Breast epithelium (tissue), 4 donors: ENCODE measurements around the gene THAP6. TPM values are rescaled to one million over a fixed set of nuclear protein-coding genes. Genes with fewer than 3 reads are reported as not detected.
"Not testable (repeated sequence)": the region's sequence is repeated elsewhere in the genome, so short reads cannot be mapped to it uniquely, and the experiment has no call there.

Source experiments
- DNase-seq, 2 donors: peaks; one replicate each; pipeline ENCODE4 v3.0.0-alpha.2; 2019; ENCODE audit warnings: low spot score in 2 of 2
- H3K27ac ChIP-seq, 2 donors: fragments of 200-600 bp; sonication (generic) in 1 of 2; one replicate each; pipeline ENCODE4 v1.5.1; 2016 to 2019; ENCODE audit warnings: mild to moderate bottlenecking in 1 of 2
- H3K27me3 ChIP-seq, 2 donors: fragments of 200-600 bp; sonication (generic) in 1 of 2; one replicate each; pipeline versions ENCODE4 v1.5.1 to v1.6.0; 2017 to 2019; ENCODE audit warnings: control low read depth in 1 of 2, mild to moderate bottlenecking in 1 of 2
- H3K36me3 ChIP-seq: fragments of 200-600 bp; one replicate; pipeline ENCODE4 v1.5.1; 2019
- H3K4me1 ChIP-seq, 2 donors: fragments of 200-600 bp; sonication (generic); one replicate each; pipeline ENCODE4 v1.5.1; 2016 to 2019; ENCODE audit warnings: control low read depth in 1 of 2
- H3K4me3 ChIP-seq, 3 donors: fragments of 200-600 bp; sonication (generic); 1 replicate in 2 of 3; 2 replicates in 1 of 3; pipeline ENCODE4 v1.5.1; 2016 to 2019; ENCODE audit warnings: mild to moderate bottlenecking in 3 of 3, moderate library complexity in 2 of 3
- H3K9me3 ChIP-seq, 2 donors: fragments of 200-600 bp; sonication (generic) in 1 of 2; one replicate each; pipeline ENCODE4 v1.5.1; 2016 to 2019; ENCODE audit warnings: control low read depth in 1 of 2
- CTCF ChIP-seq, 3 donors: fragments of 450-650 bp; IDR thresholded peaks; one replicate each; pipeline ENCODE4 v1.5.1; 2016 to 2017; ENCODE audit warnings: antibody characterized with exemption in 3 of 3, mild to moderate bottlenecking in 3 of 3, moderate library complexity in 3 of 3
- POLR2A ChIP-seq: fragments of 450-650 bp; IDR thresholded peaks from one replicate; pipeline ENCODE4 v1.6.1; 2016; ENCODE audit warnings: antibody characterized with exemption, mild to moderate bottlenecking, moderate library complexity
- POLR2AphosphoS5 ChIP-seq, 3 donors: sonication (generic); formaldehyde crosslinking; IDR thresholded peaks; one replicate each; pipeline ENCODE4 v1.6.1; 2017; ENCODE audit warnings: antibody characterized with exemption in 3 of 3
- intact Hi-C: fragments of 100-400 bp; cut with DNase I; formaldehyde crosslinking; loops from one replicate; pipeline ENCODE4 v1.15.1; 2023; ENCODE audit warnings: low total_unique reads
- total RNA-seq, 3 donors: library from RNA; depleted of rRNA; stranded (reverse); fragments of >200 nt; gene quantifications; one replicate each; pipeline ENCODE4 v1.1.0, GENCODE V29; 2016

The THAP6 gene
- total RNA-seq, 3 donors from 2014 or later = 22.2 to 25.9 (median 25.9) TPM

- H3K4me3 ChIP-seq = no peak overlapping the region
- TF ChIP-seq CTCF (IDR thresholded peaks at IDR 0.05) (no peak), POLR2AphosphoS5 (IDR thresholded peaks at IDR 0.05) (no peak), POLR2A (no peak)
- H3K36me3 ChIP-seq = peaks cover 4% of the 10 kb centered on the region
Observed at GRCh38 chr4:75525086-75525485, 10.8 kb downstream of the THAP6 start.

DNA sequence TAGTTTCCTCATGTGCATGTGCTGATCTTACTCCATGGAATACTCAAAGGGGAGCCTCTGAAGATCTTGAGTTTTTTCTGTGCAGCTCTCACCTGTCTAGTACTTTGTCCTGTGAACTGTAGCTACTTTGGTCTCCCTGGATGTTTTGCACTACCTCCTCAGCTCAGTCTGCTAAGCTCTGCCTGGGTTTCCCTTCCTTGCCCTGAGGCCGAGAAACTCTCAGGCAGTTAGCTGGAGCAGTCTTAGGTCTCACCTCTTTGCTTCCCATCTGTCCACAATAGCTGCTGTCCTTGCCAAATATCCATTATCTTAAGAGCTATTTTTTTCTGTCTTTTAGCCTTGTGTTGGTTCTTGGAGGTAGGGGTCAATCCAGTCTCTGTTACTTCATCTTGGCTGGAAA, 11.6 kb downstream of the THAP6 start:
- no peaks in the 10 kb centered on the region for H3K9me3 ChIP-seq
- H3K4me3 ChIP-seq = no peak overlapping the region
- peaks cover 4% of the 10 kb centered on the region for H3K36me3 ChIP-seq
- H3K27ac ChIP-seq = no peak overlapping the region
- intact Hi-C loops = no loop called here
- H3K4me1 ChIP-seq = no peaks in the 10 kb centered on the region
- H3K27me3 ChIP-seq = no peaks in the 10 kb centered on the region
- TF ChIP-seq CTCF (IDR thresholded peaks at IDR 0.05) (no peak), POLR2A (no peak), POLR2AphosphoS5 (IDR thresholded peaks at IDR 0.05) (no peak)
- DNase-seq = no peak

More at GRCh38 chr4:75525086-75525485, 10.8 kb downstream of the THAP6 start:
- Histone ChIP-seq H3K27ac (no peak overlapping the region), H3K4me1 (no peaks in the 10 kb centered on the region), H3K27me3 (no peaks in the 10 kb centered on the region), H3K9me3 (no peaks in the 10 kb centered on the region)
- intact Hi-C loops = no loop called here
- no peak for DNase-seq

DNA sequence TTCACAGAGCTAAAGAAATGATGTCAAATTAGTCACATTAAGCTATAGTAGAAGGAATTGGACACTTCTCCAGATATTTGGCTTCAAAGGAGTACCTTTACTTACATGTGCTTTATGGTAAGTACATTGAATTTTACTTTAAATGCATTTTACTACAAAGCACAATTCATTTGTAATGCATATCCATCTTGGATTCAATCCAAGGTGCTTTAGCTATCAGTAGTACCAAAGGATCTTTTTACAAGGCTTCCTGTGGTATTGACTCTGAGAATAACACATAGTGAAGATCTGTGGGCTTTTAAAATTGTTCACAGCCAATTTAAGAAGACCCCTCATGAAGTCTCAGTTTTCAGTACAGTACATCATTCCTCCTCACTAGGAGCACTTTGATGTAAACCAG, 13.2 kb downstream of the THAP6 start:
- Histone ChIP-seq H3K4me1 (no peaks in the 10 kb centered on the region), H3K27me3 (no peaks in the 10 kb centered on the region), H3K4me3 (no peak overlapping the region), H3K27ac (no peak overlapping the region), H3K9me3 (peaks cover 0 to 7% of the 10 kb centered on the region in 2 donors), H3K36me3 (peaks cover 4% of the 10 kb centered on the region)
- TF ChIP-seq POLR2AphosphoS5 (IDR thresholded peaks at IDR 0.05) (no peak), CTCF (IDR thresholded peaks at IDR 0.05) (no peak)
- DNase-seq = no peak
- intact Hi-C loops = no loop called here

GRCh38 chr4:75530556-75531322, 16.5 kb downstream of the THAP6 start:
- no peak overlapping the region for H3K4me3 ChIP-seq
- intact Hi-C loops = no loop called here
- peaks cover 3 to 19% of the 10 kb centered on the region in 2 donors for H3K9me3 ChIP-seq
- no peaks in the 10 kb centered on the region for H3K36me3 ChIP-seq
- H3K27me3 ChIP-seq = no peaks in the 10 kb centered on the region
- H3K4me1 ChIP-seq = no peaks in the 10 kb centered on the region
- TF ChIP-seq POLR2A = no peak
- no peak for TF ChIP-seq POLR2AphosphoS5 (IDR thresholded peaks at IDR 0.05)
- no peak for TF ChIP-seq CTCF (IDR thresholded peaks at IDR 0.05)
- no peak overlapping the region for H3K27ac ChIP-seq
- no peak for DNase-seq

- H3K36me3 ChIP-seq, H3K4me1 ChIP-seq, H3K27ac ChIP-seq, intact Hi-C loops, DNase-seq, H3K4me3 ChIP-seq, H3K27me3 ChIP-seq: not testable (repeated sequence)
- H3K9me3 ChIP-seq = peaks cover 3 to 19% of the 10 kb centered on the region in 2 donors
Observed at GRCh38 chr4:75531536-75532143, 17.4 kb downstream of the THAP6 start.

- H3K4me1 ChIP-seq, intact Hi-C loops, H3K36me3 ChIP-seq, H3K27me3 ChIP-seq, H3K4me3 ChIP-seq, DNase-seq, H3K27ac ChIP-seq: not testable (repeated sequence)
- H3K9me3 ChIP-seq = peaks cover 3 to 19% of the 10 kb centered on the region in 2 donors
Observed at GRCh38 chr4:75533339-75533887, 19.1 kb downstream of the THAP6 start.

DNA sequence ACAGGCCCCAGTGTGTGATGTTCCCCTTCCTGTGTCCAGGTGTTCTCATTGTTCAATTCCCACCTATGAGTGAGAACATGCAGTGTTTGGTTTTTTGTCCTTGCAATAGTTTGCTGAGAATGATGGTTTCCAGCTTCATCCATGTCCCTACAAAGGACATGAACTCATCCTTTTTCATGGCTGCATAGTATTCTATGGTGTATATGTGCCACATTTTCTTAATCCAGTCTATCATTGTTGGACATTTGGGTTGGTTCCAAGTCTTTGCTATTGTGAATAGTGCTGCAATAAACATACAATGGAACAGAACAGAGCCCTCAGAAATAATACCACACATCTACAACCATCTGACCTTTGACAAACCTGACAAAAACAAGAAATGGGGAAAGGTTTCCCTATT, 19.7 kb downstream of the THAP6 start:
- intact Hi-C loops, H3K27ac ChIP-seq, DNase-seq, H3K4me1 ChIP-seq, H3K4me3 ChIP-seq, H3K27me3 ChIP-seq, H3K36me3 ChIP-seq: not testable (repeated sequence)
- peaks cover 3 to 19% of the 10 kb centered on the region in 2 donors for H3K9me3 ChIP-seq

GRCh38 chr4:75537308-75537707, 23.0 kb downstream of the THAP6 start:
- intact Hi-C loops, H3K4me1 ChIP-seq, H3K27ac ChIP-seq, H3K27me3 ChIP-seq, DNase-seq, H3K4me3 ChIP-seq, H3K36me3 ChIP-seq: not testable (repeated sequence)
- H3K9me3 ChIP-seq = peaks cover 3 to 14% of the 10 kb centered on the region in 2 donors
